ENCODE data around the gene ZDHHC21.

The ZDHHC21 gene, protein sequence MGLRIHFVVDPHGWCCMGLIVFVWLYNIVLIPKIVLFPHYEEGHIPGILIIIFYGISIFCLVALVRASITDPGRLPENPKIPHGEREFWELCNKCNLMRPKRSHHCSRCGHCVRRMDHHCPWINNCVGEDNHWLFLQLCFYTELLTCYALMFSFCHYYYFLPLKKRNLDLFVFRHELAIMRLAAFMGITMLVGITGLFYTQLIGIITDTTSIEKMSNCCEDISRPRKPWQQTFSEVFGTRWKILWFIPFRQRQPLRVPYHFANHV

DNA sequence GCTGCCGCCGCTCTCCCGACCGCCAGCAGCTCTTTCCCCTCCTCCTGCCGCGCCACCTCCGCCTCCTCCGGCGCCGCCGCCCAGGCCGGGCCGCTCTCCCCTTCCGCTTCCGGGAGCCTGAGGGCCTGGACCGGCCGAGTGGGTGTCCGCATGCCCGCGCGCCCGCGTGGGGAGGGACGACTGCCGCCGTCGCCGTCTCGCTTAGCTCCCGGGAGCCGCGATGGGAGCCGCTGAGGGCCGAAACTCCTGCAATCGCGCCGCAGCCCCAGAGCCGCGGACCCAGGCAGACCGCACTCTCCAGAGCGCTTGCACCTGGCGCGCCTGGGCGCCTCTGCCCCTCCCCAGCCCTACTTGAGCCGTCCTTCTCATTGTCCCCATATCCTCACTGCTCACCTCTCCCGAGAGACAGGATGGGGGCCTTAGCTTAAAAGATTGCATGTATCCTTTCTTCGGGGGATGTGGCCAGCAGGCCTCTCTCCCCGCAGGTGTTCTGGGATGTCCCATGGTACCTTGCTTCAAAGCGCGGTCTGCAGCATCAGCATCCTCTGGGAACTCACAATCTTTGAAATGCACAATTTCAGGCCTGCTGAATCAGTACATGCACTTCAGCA lies at the start of gene ZDHHC21:
TSS of gene ZDHHC21 (minus strand) at position 182 of the 611 bp plus-strand sequence. CDS start 19,092 bp downstream, outside the sequence.
- DNase-seq: peak; percentile 89

GRCh38 chr9:14741369-14741768 lies 48.1 kb upstream of the ZDHHC21 start:
- DNase-seq: no peak

- no peak for DNase-seq
Observed at GRCh38 chr9:14733133-14733532, 39.9 kb upstream of the ZDHHC21 start.

DNA sequence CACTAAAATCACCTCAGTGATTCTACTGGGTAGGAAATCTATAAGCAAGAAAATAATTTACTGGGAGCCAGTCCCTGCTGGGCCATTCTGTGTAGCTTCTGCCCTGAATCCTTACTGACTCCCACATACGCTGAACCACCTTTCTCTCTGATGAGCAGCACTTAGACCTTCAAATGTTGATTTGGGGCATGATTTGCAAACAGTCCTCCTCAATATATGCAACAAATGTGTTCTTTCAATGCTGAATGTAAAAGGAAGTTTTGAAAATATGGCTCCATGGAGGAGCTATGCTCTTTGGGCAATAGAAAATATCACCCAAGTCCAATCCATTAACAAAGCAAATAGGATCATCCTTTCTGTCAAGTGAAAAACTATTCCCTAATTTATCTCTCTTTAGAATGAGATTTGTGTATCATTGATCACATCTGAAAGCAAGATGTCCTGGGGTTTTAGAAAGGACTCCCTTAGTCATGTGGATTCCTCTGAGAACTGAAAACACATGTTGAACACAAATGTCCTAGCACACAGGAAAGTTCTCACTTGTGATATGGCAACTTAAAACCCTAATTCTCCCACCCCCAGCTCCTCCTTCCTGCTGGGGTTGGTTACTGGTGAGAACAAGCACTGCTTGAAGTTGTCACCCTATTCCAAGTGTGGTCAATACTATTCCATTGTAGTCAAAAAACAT lies 38.2 kb upstream of the ZDHHC21 start:
- no peak for DNase-seq

DNA sequence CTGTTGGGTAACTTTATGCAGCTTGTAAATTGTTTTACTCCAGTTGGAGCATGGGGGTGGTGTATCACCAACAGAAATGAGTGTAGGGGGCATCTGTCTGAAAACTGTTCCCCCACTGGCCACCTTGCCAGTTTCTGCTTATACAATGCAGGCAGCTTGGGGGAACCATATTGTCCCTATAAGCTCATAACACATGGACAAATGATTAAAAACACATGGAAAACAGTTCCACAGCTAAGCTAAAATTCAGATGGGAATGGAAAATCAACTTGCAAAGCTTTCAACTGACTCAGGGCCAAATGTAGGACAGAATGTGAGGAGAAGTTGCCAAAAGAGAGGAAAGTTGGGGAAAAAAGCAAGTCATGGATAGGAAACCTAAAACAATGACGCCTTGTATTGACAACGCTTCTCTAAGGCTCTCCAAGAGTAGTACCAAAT lies 37.2 kb upstream of the ZDHHC21 start:
- no peak for DNase-seq

GRCh38 chr9:14723301-14723700 lies 30.1 kb upstream of the ZDHHC21 start:
- no peak for DNase-seq

GRCh38 chr9:14722391-14723035 lies 29.3 kb upstream of the ZDHHC21 start, which contains the start of gene CER1:
Gene CER1, minus strand, starts transcription at chr9:14722733. Its CDS starts 61 bp downstream, at chr9:14722672.
- DNase-seq: no peak

DNA sequence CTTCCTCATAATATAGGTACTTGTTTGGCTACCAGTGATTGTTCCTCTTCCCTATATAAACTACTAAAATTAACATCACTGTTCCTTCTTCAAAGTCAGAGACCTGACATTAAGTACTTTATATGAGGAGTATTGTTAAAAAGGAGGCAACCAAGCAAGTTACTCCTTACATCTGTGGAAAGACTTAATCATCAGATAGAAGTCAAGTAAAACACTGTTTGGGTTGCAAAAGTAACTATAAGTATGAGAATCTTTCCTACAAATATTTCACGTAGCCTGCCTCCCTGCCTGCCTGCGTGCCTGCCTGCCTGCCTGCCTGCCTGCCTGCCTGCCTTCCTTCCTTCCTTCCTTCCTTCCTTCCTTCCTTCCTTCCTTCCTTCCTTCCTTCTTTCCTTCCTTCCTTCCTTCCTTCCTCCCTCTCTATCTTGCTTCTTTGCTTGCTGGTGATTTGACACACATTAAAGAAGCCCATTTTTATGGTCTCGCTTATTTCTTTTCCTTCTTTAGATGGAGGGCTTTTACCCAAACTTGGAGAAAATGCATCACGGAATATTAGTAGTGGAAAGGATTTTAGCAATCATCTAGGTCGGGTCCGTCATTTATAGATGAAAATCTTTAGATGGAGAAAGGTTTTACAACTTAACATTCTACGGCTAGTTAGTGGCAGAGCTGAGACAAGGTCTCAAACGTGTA lies 26.1 kb upstream of the ZDHHC21 start:
- no peak for DNase-seq

DNA sequence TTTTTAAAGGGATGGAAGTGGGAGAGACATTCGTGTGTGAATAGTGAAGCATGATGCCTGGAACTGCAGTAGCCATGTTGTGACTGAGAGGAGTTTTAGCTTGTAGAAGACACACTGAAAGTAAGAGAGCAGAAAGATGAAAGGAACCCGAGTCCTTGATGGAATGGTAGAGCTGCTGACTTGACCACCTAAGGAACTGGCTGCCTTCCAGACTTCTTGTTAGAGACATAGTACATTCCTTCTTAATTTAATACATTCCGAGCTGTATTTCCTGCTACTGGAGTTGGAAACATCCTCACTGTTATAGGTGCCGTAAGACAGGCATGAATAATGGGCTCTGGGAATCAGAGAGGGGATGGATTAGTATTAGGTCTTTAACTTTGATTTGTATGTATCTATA lies 21.9 kb upstream of the ZDHHC21 start:
- no peak for DNase-seq

- DNase-seq: no peak
Observed at GRCh38 chr9:14713187-14713767, 20.0 kb upstream of the ZDHHC21 start.

- DNase-seq: no peak
Observed at GRCh38 chr9:14710804-14711203, 17.6 kb upstream of the ZDHHC21 start.

DNA sequence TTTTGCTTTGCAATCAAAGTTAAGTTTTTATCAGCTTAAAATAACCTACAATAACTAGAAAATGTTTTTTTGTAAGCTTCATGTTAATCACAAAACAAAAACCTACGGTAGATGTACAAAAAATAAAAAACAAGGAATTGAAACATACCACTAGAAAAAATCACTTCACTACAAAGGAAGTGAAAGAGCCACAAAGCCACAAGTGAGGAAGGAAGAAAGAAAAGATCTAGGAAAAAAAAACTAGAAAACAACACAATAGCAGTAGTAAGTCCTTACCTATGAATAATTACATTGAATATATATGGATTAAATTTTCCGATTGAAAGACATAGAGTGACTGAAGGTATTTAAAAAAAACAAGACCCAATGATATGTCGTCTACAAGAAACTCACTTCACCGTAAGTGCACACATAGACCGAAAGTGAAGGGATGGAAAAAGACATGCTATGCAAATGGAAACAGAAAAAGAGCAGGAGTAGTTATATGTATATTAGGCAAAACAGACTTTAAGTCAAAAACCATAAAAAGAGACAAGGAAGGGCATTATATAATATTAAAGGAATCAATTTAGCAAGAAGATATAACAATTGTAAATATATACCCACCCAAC lies 13.4 kb upstream of the ZDHHC21 start:
- no peak for DNase-seq

GRCh38 chr9:14705079-14705478 lies 11.8 kb upstream of the ZDHHC21 start:
- no peak for DNase-seq

- DNase-seq: no peak
Observed at GRCh38 chr9:14704281-14704680, 11.0 kb upstream of the ZDHHC21 start.

GRCh38 chr9:14702200-14702720 lies 9.0 kb upstream of the ZDHHC21 start:
- no peak for DNase-seq

DNA sequence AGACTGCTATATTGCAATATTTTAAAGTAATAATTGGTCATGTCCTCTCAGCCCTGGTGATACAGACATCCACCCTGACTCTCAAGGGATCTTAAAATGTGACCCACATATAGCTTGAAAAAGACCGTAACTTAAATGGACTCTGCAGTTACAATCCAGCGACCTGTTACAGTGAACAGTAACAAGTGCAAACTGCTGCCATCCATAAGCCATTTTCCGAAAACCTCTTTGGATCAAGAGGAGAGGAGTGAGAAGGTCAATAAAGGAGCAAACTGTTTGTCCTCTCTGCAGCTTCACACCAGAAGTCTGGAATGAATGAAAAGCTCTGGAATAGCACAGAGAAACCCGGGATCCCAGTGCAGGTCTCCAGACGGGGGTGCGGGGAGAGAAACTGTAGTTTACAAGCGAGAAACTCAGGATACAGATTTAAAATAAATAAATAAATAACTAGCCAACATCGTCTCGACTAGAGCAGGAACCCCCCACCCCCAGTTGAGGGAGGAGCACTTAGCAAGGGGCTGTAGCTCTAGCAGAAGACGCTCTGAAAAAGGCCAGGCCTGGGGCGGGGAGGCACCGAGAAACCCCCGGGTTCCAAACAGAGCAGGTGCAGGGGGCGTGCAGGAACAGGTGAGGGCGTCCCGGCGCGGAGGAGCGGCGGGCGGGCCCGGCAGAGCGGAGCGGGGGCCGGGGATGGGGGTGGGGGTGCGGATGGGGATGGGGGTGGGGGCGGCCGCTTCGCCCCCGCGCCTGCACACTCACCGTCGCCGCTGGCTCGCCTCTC lies 572 bp downstream of the ZDHHC21 start:
- DNase-seq: peak; percentile 76

DNA sequence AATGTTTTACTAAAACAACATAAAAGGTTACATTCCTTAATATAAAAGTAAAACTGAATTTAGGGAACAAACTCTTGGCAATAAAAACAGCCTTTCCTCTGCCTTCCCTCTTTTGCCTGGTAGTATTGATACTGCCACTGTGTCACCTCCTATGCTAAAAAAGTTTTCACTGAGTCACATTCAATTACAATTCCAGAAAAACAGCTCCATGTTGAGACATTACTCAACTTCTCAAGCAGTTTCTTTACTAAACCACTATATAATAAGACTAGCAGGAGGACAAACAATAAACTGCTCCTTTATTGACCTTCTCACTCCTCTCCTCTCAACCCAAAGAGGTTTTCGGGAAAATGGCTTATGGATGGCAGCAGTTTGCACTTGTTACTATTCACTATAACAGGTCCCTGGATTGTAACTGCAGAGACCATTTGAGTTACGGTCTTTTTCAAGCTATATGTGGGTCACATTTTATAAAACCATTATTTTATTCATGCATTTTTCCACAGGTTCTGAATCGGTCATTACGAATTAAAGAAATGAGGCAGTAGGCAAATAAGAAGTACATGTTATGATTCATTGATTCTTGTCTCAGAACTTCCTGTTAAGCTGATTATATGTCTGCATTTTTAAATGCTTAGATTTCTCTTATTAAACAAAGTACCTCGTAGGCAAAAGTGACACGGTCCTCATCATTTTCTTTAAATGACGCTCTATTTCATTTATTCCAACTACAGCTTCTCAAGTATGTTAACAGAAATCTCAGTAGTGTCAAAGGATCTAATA lies 2.1 kb downstream of the ZDHHC21 start:
- no peak for DNase-seq

DNA sequence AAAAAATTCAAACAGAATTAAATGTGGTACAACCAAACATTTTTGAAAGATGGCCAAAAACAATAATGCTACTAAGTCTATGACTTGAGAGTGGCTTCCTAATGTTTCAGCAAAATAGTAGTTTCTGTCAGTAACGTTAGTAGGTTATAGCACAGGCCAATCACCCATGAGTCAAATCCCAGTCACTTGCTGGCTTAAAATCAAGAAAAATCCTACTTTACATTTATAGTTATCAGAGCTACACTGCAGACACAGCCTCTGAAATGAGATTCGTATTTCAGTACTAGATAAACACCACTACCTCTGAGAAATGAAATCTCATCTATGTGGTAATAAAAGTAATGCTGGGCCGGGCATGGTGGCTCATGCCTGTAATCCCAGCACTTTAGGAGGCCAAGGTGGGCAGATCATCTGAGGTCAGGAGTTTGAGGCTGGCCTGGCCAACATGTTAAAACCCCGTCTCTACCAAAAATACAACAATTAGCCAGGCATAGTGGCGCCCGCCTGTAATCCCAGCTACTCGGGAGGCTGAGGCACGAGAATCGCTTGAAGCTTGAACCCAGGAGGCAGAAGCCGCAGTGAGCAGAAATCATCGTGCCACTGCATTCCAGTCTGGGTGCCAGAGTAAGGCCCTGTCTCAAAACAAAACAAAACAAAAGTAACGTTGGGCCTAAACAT lies 6.1 kb downstream of the ZDHHC21 start:
- DNase-seq: no peak

DNA sequence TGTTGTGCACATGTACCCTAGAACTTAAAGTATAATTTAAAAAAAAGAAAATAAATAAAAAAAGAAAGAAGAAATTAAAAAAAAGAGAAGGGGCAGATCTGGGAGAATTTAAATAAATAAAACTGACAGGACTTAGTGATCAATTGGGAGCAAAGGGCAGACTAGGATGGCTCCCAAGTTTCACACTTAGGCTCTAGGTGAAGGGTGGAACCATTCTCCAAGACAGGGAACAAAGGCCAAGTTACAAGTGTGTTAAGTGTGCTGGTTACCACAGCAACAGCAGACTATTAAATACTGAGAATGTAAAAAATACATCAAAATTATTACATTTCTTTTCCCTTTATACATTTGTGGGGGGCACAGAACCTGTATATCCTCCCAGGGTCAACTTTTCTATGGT lies 7.1 kb downstream of the ZDHHC21 start:
- no peak for DNase-seq
